ENCODE results near the gene PLSCR1. TPM values are rescaled to one million over a fixed set of nuclear protein-coding genes. Genes with fewer than 3 reads are reported as not detected.

Gene PLSCR1
- total and polyA plus RNA-seq, 2 of the 4 experiments (the other 2 are of a cell fraction), result 5.6 to 13.2 TPM

DNA sequence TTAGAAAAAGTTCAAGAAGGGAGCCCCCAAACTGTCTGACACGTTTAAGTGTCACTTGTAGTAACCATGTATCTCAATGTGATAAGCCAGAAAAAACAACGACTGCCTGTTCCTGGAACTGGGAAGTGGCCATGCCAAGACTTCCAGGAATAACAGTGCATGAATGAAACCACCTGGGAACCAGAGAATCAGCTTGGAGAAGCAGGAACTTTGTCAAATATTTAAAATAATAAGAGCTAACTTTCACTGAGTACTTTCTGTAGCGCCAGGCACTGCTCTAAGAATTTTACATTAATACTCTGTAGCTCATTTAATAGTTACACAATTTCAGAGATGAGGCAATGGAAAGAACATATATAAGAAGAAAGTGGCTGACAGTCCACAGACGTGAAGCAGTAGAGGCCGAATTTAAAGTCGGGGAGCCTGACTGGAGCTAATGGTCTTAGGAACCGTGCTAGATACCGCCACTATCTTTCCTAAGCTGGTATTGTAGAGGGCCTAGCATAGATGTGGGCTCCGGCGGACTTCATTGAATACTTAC lies 876 bp downstream of the PLSCR1 start:
- peak overlapping the region; percentile 89 for H3K27ac ChIP-seq (ENCODE audit: insufficient read depth, low read length)
- H3K4me2 ChIP-seq (ENCODE audit: low read depth, low read length), result peak overlapping the region; percentile 91
- peak overlapping the region; percentile 40; the same call in 1 of the 2 replicates for H3K14ac ChIP-seq (replicated peaks; ENCODE audit: low read depth, low read length)
- dilution Hi-C loops (cut with HindIII; ENCODE audit: low sequenced_read_pairs, unreplicated experiment) (no loop called here), in situ Hi-C loops (cut with MboI; ENCODE audit: low sequenced_read_pairs) (no loop called here), intact Hi-C loops (cut with micrococcal nuclease) (loop anchor here (1.0 to 2.0 kb wide), 2 partner anchors 23 to 74 kb away; partner anchors contain the start of gene PLSCR2)
- peak overlapping the region; percentile 95 for H3K4me3 ChIP-seq (ENCODE audit: insufficient read depth, low read depth, low read length)
- peak overlapping the region in 1 of 2 experiments; percentile 42; a peak in 2 of 4 replicates for H4K8ac ChIP-seq (ENCODE audit: low read depth in 2 of 2, low read length in 2 of 2)
- H3K4ac ChIP-seq (ENCODE audit: low read depth, low read length), result peak overlapping the region; percentile 51
- no peaks in the 10 kb centered on the region for H3K27me3 ChIP-seq (ENCODE audit: control insufficient read depth, insufficient read depth, low read length)
- no peak overlapping the region for H2BK120ac ChIP-seq (ENCODE audit: low read depth, low read length)
- TSS peak; percentile 33 for BruUV-seq (replicated peaks)
- peaks cover 4% of the 10 kb centered on the region; the same call in 1 of the 2 replicates for H3K36me3 ChIP-seq (ENCODE audit: control insufficient read depth, insufficient read depth, low read length)
- H3K4me1 ChIP-seq (ENCODE audit: control insufficient read depth, insufficient read depth, low read length), result peaks cover 8% of the 10 kb centered on the region; the same call in 1 of the 2 replicates
- no peak overlapping the region for H4K91ac ChIP-seq (ENCODE audit: insufficient read depth, low read depth, low read length)
- no peak overlapping the region for H2AK5ac ChIP-seq (ENCODE audit: low read depth, low read length)
- WGBS, 2 experiments (ENCODE audit: extremely low coverage in 2 of 2, insufficient read length in 1 of 2), result no CpG with 5 or more reads among the region's 10 CpGs
- peaks cover 13 to 36% of the 10 kb centered on the region in 2 experiments for H3K79me1 ChIP-seq (ENCODE audit: low read depth in 1 of 2, low read length in 2 of 2)
- peak overlapping the region; percentile 42 for H3K18ac ChIP-seq (ENCODE audit: low read depth, low read length)
- no peak overlapping the region for H2BK5ac ChIP-seq (ENCODE audit: low read depth, low read length, poor library complexity, severe bottlenecking)
- TF ChIP-seq CEBPB (IDR thresholded peaks at IDR 0.05; ENCODE audit: low read depth, low read length) (0 out of 2 replicates have a peak, but pooled peaks have one; percentile 1), CHD1 (IDR thresholded peaks at IDR 0.05; ENCODE audit: low read depth, low read length) (no peak)
- TF ChIP-seq, protein P1, sequence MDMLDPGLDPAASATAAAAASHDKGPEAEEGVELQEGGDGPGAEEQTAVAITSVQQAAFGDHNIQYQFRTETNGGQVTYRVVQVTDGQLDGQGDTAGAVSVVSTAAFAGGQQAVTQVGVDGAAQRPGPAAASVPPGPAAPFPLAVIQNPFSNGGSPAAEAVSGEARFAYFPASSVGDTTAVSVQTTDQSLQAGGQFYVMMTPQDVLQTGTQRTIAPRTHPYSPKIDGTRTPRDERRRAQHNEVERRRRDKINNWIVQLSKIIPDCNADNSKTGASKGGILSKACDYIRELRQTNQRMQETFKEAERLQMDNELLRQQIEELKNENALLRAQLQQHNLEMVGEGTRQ (IDR thresholded peaks at IDR 0.05; ENCODE audit: low read depth, low read length), result no peak
- ChIA-PET POLR2A (ENCODE audit: unreplicated experiment) (no interaction called here), CTCF (interaction anchor here (1.3 kb wide), 1 partner anchor 216 kb away, joined by 4 read pairs; no protein-coding TSS in a partner anchor)
- peak; percentile 22 for ATAC-seq (ENCODE audit: low read depth)
- no peaks in the 10 kb centered on the region; the same call in 1 of the 2 replicates for H3K9me3 ChIP-seq (ENCODE audit: control insufficient read depth, insufficient read depth, low read length)
- H2AK9ac ChIP-seq (replicated peaks; ENCODE audit: low read depth, low read length, poor library complexity), result no peak overlapping the region
- DNase-seq, result peak; percentile 16
- no peak overlapping the region for H2BK20ac ChIP-seq (ENCODE audit: low read depth, low read length)
- peak overlapping the region; percentile 91 for H2AFZ ChIP-seq (replicated peaks; ENCODE audit: low read length, poor library complexity)
- peaks cover 5% of the 10 kb centered on the region for H3K9me1 ChIP-seq (ENCODE audit: insufficient read depth, low read length)
- peak overlapping the region; percentile 10 for H3K23ac ChIP-seq (ENCODE audit: low read depth, low read length)
- peak overlapping the region; percentile 10; the same call in 1 of the 2 replicates for H3K56ac ChIP-seq (ENCODE audit: extremely low read depth, insufficient read depth, low read length)
- H2BK15ac ChIP-seq (ENCODE audit: low read depth, low read length), result no peak overlapping the region; the same call in 2 of the 3 replicates
- H4K5ac ChIP-seq (ENCODE audit: low read depth, low read length), result no peak overlapping the region
- H3K9ac ChIP-seq (ENCODE audit: low read depth, low read length), result peak overlapping the region; percentile 90
- H4K20me1 ChIP-seq (ENCODE audit: insufficient read depth, low read length), result no peaks in the 10 kb centered on the region

All from IMR-90 (cell line).